ENCODE data around the gene SAMD11. TPM values are rescaled to one million over a fixed set of nuclear protein-coding genes. Genes with fewer than 3 reads are reported as not detected.

Gene SAMD11
- total and polyA plus RNA-seq, 10 of the 15 experiments (the other 5 are each of a cell fraction or from before 2014, with no cell fraction given) = 0.04 to 0.31 (median 0.19) TPM; not detected in 6

DNA sequence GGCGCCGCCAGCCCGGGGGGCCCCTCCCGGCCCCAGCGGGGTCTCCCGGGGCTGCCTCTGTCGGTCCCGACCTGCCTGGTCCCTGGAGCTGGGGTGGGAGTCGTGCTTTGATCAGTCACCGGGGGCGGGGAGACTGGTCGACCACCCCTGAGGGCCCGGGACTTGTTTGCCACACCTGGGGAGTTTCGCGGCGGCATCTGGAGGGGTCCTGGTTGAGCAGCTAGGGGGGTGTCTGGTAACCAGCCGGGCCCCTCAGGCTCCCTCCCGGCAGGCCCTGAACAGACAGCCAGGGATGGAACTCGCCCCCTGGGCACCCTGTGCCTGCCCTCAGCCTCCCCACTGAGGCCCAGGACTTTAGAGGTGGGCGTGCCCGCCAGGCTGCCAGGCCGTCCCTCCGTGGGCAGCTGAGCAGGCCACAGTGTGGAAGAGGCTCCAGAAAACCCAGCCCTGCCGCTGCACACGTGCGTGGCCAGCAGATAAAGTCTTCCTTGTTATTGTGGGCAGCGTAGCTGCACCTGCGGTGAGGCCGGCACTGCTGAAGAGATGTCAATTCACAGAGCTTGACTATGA lies 13.3 kb upstream of the SAMD11 start:
- BruUV-seq (replicated peaks) = no TSS peak
- Histone ChIP-seq H3K9ac (ENCODE audit: control insufficient read depth, insufficient read depth, low read length) (no peak overlapping the region), H3K4me3 (no peak overlapping the region), H3K4me1 (ENCODE audit: control insufficient read depth, insufficient read depth, low read length) (peaks cover 3% of the 10 kb centered on the region), H3K27me3 (replicated peaks in 1 of 2; ENCODE audit: control insufficient read depth in 2 of 2, insufficient read depth in 2 of 2, low read length in 1 of 2) (no peaks in the 10 kb centered on the region; a peak in 3 of 4 replicates), H2AFZ (ENCODE audit: control insufficient read depth, low read depth, low read length) (no peak overlapping the region), H3K27ac (ENCODE audit: control insufficient read depth, insufficient read depth) (no peak overlapping the region), H3K9me3 (replicated peaks; ENCODE audit: control insufficient read depth, insufficient read depth, low read length) (no peaks in the 10 kb centered on the region), H3K4me2 (ENCODE audit: control insufficient read depth, insufficient read depth) (no peak overlapping the region), H3K79me2 (ENCODE audit: control insufficient read depth, insufficient read depth, low read length) (no peaks in the 10 kb centered on the region), H4K20me1 (ENCODE audit: control insufficient read depth, insufficient read depth) (no peaks in the 10 kb centered on the region), H3K36me3 (ENCODE audit: control insufficient read depth in 2 of 2, insufficient read depth in 2 of 2, low read length in 1 of 2) (no peaks in the 10 kb centered on the region)
- DNase-seq (ENCODE audit: low read depth, low spot score) (no peak), FAIRE-seq (no peak), ATAC-seq (no peak)
- RAD21 ChIA-PET (ENCODE audit: unreplicated experiment) = no interaction called here
- in situ Hi-C loops (cut with MboI) (no loop called here), intact Hi-C loops (cut with micrococcal nuclease; ENCODE audit: unreplicated experiment) (no loop called here)
- SMC1A ChIA-PET (ENCODE audit: uncharacterized antibody, unreplicated experiment) = no interaction called here
- POLR2A ChIA-PET = no interaction called here
- WGBS (ENCODE audit: insufficient coverage, insufficient replicate concordance, low lambda C conversion rate, missing lambda C conversion rate) = 49% methylated on average over 24 of the region's 29 CpGs
- CTCF ChIA-PET = no interaction called here
- TF ChIP-seq TAF1 (IDR thresholded peaks at IDR 0.05; ENCODE audit: borderline replicate concordance, low read depth, low read length) = no peak
- TF ChIP-seq MEF2B (IDR thresholded peaks at IDR 0.05; ENCODE audit: partially characterized antibody, poor library complexity, severe bottlenecking) = no peak
- no peak for TF ChIP-seq RAD21 (IDR thresholded peaks at IDR 0.05; ENCODE audit: insufficient read depth, low read depth, low read length)
- TF ChIP-seq IKZF1 (conservative IDR thresholded peaks at IDR 0.05) = no peak
- no peak for TF ChIP-seq IRF4 (IDR thresholded peaks at IDR 0.05; ENCODE audit: low read depth, low read length)
- TF ChIP-seq EGR1 (IDR thresholded peaks at IDR 0.05; ENCODE audit: borderline replicate concordance in 1 of 2, low read depth in 2 of 2, low read length in 2 of 2) = no peak
- TF ChIP-seq BACH1 (IDR thresholded peaks at IDR 0.05; ENCODE audit: borderline replicate concordance) = no peak
- TF ChIP-seq REST (IDR thresholded peaks at IDR 0.05; ENCODE audit: low read depth, low read length) = no peak
- TF ChIP-seq, protein P1, sequence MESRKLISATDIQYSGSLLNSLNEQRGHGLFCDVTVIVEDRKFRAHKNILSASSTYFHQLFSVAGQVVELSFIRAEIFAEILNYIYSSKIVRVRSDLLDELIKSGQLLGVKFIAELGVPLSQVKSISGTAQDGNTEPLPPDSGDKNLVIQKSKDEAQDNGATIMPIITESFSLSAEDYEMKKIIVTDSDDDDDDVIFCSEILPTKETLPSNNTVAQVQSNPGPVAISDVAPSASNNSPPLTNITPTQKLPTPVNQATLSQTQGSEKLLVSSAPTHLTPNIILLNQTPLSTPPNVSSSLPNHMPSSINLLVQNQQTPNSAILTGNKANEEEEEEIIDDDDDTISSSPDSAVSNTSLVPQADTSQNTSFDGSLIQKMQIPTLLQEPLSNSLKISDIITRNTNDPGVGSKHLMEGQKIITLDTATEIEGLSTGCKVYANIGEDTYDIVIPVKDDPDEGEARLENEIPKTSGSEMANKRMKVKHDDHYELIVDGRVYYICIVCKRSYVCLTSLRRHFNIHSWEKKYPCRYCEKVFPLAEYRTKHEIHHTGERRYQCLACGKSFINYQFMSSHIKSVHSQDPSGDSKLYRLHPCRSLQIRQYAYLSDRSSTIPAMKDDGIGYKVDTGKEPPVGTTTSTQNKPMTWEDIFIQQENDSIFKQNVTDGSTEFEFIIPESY (IDR thresholded peaks at IDR 0.05) = no peak
- no peak for TF ChIP-seq YY1 (IDR thresholded peaks at IDR 0.05; ENCODE audit: low read depth, low read length)
- TF ChIP-seq ETV6 (conservative IDR thresholded peaks at IDR 0.05 in 1 of 2, IDR thresholded peaks at IDR 0.05 in 1 of 2; ENCODE audit: borderline replicate concordance in 1 of 2, low read depth in 1 of 2) = no peak
- no peak for TF ChIP-seq CHD4 (IDR thresholded peaks at IDR 0.05)
- TF ChIP-seq MLLT1 (IDR thresholded peaks at IDR 0.05) = no peak
- TF ChIP-seq, protein P2, sequence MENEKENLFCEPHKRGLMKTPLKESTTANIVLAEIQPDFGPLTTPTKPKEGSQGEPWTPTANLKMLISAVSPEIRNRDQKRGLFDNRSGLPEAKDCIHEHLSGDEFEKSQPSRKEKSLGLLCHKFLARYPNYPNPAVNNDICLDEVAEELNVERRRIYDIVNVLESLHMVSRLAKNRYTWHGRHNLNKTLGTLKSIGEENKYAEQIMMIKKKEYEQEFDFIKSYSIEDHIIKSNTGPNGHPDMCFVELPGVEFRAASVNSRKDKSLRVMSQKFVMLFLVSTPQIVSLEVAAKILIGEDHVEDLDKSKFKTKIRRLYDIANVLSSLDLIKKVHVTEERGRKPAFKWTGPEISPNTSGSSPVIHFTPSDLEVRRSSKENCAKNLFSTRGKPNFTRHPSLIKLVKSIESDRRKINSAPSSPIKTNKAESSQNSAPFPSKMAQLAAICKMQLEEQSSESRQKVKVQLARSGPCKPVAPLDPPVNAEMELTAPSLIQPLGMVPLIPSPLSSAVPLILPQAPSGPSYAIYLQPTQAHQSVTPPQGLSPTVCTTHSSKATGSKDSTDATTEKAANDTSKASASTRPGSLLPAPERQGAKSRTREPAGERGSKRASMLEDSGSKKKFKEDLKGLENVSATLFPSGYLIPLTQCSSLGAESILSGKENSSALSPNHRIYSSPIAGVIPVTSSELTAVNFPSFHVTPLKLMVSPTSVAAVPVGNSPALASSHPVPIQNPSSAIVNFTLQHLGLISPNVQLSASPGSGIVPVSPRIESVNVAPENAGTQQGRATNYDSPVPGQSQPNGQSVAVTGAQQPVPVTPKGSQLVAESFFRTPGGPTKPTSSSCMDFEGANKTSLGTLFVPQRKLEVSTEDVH (IDR thresholded peaks at IDR 0.05; ENCODE audit: low read depth, partially characterized antibody) = no peak
- TF ChIP-seq SMAD5 (IDR thresholded peaks at IDR 0.05; ENCODE audit: low read depth) = no peak
